Measurements from ENCODE around the gene MAP3K3. TPM values are rescaled to one million over a fixed set of nuclear protein-coding genes. Genes with fewer than 3 reads are reported as not detected.

MAP3K3 gene
- total RNA-seq, 1 donor from 2014 or later, result 38.2 TPM

DNA sequence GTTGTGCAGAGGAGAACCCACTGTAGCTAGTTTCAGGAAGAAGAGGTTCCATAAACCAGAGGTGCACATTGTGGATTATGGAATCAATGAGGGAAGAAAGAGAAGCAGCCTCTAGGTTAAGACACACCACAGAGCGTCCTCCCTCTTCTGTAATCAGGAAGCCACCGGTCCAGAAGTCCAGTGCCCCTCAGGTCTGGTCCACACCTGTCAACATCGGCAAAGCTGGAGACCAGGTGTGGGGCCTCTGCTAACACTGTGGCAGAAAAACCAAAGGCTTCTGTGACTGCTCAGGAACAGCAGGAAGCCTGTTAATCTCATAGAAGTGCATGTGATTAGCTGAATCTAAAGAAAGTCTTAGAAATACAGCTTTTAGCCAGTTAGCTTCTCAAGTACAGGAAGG is 54.4 kb downstream of the MAP3K3 start:
- Mint-ChIP-seq H3K27me3 (ENCODE audit: low read depth) (no peaks in the 10 kb centered on the region), H3K36me3 (ENCODE audit: low read depth) (peaks cover 14% of the 10 kb centered on the region), H3K9me3 (ENCODE audit: low read depth) (no peaks in the 10 kb centered on the region), H3K4me1 (ENCODE audit: low read depth) (peaks cover 28% of the 10 kb centered on the region), H3K27ac (ENCODE audit: unreplicated experiment) (no peak overlapping the region), H3K4me3 (ENCODE audit: unreplicated experiment) (no peak overlapping the region)
- DNase-seq (ENCODE audit: low spot score), result no peak
- TF ChIP-seq, protein P1, sequence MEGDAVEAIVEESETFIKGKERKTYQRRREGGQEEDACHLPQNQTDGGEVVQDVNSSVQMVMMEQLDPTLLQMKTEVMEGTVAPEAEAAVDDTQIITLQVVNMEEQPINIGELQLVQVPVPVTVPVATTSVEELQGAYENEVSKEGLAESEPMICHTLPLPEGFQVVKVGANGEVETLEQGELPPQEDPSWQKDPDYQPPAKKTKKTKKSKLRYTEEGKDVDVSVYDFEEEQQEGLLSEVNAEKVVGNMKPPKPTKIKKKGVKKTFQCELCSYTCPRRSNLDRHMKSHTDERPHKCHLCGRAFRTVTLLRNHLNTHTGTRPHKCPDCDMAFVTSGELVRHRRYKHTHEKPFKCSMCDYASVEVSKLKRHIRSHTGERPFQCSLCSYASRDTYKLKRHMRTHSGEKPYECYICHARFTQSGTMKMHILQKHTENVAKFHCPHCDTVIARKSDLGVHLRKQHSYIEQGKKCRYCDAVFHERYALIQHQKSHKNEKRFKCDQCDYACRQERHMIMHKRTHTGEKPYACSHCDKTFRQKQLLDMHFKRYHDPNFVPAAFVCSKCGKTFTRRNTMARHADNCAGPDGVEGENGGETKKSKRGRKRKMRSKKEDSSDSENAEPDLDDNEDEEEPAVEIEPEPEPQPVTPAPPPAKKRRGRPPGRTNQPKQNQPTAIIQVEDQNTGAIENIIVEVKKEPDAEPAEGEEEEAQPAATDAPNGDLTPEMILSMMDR (IDR thresholded peaks at IDR 0.05), result no peak

DNA sequence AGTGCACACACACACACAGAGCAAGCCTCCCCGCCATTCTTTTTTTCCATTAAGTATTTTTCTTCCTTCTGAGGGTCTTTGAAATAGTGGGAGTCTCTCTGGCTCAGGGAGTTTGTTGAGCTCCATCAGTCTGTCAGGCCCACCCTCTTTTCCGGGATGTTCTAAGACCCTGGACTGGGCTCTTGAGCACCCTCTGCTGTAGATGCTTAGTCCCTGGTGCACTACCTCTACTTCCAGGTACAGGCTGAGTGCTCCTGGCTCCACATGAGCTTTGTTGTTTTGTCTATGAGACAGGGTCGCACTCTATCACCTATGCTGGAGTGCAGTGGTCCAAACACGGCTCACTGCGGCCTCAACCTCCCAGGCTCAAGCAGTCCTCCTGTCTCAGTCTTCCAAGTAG is 57.0 kb downstream of the MAP3K3 start:
- H3K4me1 Mint-ChIP-seq (ENCODE audit: low read depth), result peaks cover 28% of the 10 kb centered on the region
- DNase-seq (ENCODE audit: low spot score), result no peak
- no peak overlapping the region for H3K4me3 Mint-ChIP-seq (ENCODE audit: unreplicated experiment)
- H3K9me3 Mint-ChIP-seq (ENCODE audit: low read depth), result no peaks in the 10 kb centered on the region
- H3K27me3 Mint-ChIP-seq (ENCODE audit: low read depth), result no peaks in the 10 kb centered on the region
- no peak overlapping the region for H3K27ac Mint-ChIP-seq (ENCODE audit: unreplicated experiment)
- H3K36me3 Mint-ChIP-seq (ENCODE audit: low read depth), result peaks cover 19% of the 10 kb centered on the region
- TF ChIP-seq, protein P1 (IDR thresholded peaks at IDR 0.05), result no peak

DNA sequence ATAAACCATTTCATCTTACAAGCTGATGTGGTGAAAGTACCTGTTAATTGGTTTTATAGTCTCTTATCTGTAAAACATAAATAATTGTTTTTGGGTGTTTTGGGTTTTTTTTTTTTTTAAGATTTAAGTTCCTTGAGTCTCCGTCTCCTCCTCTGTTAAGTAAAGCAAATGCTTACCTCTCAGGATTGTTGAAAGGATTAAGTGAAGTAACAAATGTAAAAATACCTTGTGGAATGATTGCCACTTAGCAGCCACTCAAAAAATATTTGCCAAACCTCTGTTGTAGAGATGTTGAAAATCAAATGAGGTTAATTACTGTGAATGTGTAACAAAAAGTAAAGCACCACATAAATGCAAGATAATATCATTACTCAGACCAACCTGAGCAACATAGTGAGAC is 58.5 kb downstream of the MAP3K3 start:
- Mint-ChIP-seq H3K27ac (ENCODE audit: unreplicated experiment) (no peak overlapping the region), H3K36me3 (ENCODE audit: low read depth) (peaks cover 20% of the 10 kb centered on the region), H3K4me1 (ENCODE audit: low read depth) (peaks cover 24% of the 10 kb centered on the region), H3K4me3 (ENCODE audit: unreplicated experiment) (no peak overlapping the region), H3K27me3 (ENCODE audit: low read depth) (no peaks in the 10 kb centered on the region), H3K9me3 (ENCODE audit: low read depth) (no peaks in the 10 kb centered on the region)
- no peak for DNase-seq (ENCODE audit: low spot score)
- TF ChIP-seq, protein P1 (IDR thresholded peaks at IDR 0.05), result no peak

DNA sequence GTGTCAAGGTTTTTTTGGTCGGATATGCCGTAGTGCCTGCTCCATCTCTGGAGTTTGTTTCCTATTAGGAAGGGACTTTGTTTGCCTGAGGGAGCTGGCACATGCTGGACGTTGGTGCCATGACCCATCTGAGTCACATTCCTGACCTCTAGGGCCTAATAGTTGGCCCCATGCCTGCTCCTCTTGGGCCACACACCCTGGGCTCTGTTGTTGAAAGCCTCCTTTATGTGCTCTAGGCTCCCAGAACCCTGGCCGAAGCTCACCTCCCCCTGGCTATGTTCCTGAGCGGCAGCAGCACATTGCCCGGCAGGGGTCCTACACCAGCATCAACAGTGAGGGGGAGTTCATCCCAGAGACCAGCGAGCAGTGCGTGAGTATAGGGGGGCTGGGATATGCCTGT is 59.3 kb downstream of the MAP3K3 start:
- H3K36me3 Mint-ChIP-seq (ENCODE audit: low read depth), result peaks cover 23% of the 10 kb centered on the region
- H3K27ac Mint-ChIP-seq (ENCODE audit: unreplicated experiment), result no peak overlapping the region
- TF ChIP-seq, protein P1 (IDR thresholded peaks at IDR 0.05), result no peak
- H3K4me1 Mint-ChIP-seq (ENCODE audit: low read depth), result peaks cover 16% of the 10 kb centered on the region
- no peaks in the 10 kb centered on the region for H3K27me3 Mint-ChIP-seq (ENCODE audit: low read depth)
- DNase-seq (ENCODE audit: low spot score), result no peak
- H3K9me3 Mint-ChIP-seq (ENCODE audit: low read depth), result no peaks in the 10 kb centered on the region
- no peak overlapping the region for H3K4me3 Mint-ChIP-seq (ENCODE audit: unreplicated experiment)

DNA sequence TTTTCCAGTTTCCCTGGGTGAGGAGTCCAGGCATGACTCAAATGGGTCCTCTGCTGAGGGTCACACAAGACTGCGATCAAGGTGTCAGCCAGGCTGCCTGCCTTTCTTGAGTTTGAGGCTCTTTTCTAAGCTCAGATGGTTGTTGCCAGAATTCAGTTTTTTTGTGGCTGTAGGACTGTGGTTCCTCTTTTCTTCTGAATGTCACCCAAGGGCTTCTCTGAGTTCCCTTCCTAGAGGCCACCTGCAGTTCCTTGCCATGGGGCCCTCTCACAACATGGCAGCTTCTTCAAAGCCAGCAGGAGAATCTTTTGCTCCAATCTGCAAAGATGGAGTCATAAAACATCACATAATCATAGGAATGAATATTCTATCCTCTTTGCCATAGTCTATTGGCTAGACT is 60.2 kb downstream of the MAP3K3 start:
- no peak for DNase-seq (ENCODE audit: low spot score)
- Mint-ChIP-seq H3K4me3 (ENCODE audit: unreplicated experiment) (no peak overlapping the region), H3K27me3 (ENCODE audit: low read depth) (no peaks in the 10 kb centered on the region), H3K9me3 (ENCODE audit: low read depth) (no peaks in the 10 kb centered on the region), H3K4me1 (ENCODE audit: low read depth) (peaks cover 10% of the 10 kb centered on the region), H3K27ac (ENCODE audit: unreplicated experiment) (no peak overlapping the region), H3K36me3 (ENCODE audit: low read depth) (peaks cover 21% of the 10 kb centered on the region)
- TF ChIP-seq, protein P1 (IDR thresholded peaks at IDR 0.05), result no peak

All from chondrocyte (in vitro differentiated cells).